Measurements from ENCODE around the gene ADAM23. TPM values are rescaled to one million over a fixed set of nuclear protein-coding genes. Genes with fewer than 3 reads are reported as not detected.

Gene ADAM23
- total RNA-seq, 1 experiment from 2014 or later, result 4.9 TPM

GRCh38 chr2:206511283-206511682, 68.0 kb downstream of the ADAM23 start:
- no peak for DNase-seq (ENCODE audit: low spot score)

GRCh38 chr2:206512999-206513398, 69.7 kb downstream of the ADAM23 start:
- DNase-seq (ENCODE audit: low spot score), result no peak

- DNase-seq (ENCODE audit: low spot score), result no peak
Measured at GRCh38 chr2:206515580-206515979, 72.2 kb downstream of the ADAM23 start.

DNA sequence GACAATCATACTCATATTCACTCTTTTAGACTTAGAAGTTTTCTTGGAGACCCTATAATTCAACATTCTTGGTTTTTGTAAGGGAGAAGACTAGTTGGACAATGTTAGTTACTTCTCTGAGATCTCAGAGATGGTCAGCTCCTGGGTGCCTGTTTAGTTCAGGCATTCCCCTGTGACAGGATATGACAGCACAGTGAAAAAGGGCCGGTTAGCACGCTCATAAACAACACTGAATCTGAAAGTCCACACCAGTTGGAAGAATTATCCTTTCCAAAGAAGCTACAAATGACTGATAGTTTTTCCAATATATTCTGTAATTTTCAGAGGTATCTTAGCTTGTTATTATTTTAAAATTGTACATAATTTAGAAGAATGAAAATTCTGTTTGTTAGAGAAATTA, 75.7 kb downstream of the ADAM23 start:
- no peak for DNase-seq (ENCODE audit: low spot score)

DNA sequence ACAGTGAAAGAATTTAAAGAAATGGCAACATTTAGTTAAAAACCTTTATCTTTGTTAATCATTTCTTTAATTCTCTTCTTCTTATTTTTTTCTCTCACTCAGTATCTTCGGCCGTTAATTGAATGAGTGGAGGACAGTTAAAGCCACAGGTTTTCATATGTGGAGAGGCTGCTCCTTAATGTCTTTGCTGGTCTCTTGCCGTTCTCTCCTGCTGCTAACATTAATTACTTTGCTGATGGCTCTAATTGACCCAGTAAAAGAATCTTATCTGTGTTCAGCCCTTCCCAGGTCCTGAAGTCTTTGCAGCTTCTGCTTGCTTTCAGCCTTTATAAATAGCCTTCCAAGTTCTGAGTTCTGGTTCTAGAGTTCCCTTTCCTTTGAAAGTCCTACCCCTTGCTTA, 77.1 kb downstream of the ADAM23 start:
- DNase-seq (ENCODE audit: low spot score), result no peak

DNA sequence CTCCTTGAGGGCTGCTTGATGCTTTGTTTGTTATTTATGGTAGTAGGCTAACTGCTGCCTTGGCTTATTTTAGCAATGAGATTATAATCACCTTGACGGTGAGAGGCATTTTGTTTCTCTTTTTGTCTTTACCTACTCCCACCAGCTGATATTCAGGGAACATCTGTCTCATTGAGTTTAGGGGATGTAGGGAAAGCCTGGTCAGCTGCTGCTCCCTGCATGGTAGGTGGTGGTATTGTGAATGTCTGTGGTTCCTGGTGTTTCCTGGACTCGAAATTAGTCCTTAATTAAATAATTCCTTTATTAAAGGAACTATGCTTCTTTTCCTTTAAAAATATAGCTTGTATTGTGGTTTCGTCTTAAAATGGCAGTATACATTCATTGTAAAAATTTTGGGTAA, 77.8 kb downstream of the ADAM23 start:
- no peak for DNase-seq (ENCODE audit: low spot score)

GRCh38 chr2:206521612-206522011, 78.3 kb downstream of the ADAM23 start:
- DNase-seq (ENCODE audit: low spot score), result no peak

DNA sequence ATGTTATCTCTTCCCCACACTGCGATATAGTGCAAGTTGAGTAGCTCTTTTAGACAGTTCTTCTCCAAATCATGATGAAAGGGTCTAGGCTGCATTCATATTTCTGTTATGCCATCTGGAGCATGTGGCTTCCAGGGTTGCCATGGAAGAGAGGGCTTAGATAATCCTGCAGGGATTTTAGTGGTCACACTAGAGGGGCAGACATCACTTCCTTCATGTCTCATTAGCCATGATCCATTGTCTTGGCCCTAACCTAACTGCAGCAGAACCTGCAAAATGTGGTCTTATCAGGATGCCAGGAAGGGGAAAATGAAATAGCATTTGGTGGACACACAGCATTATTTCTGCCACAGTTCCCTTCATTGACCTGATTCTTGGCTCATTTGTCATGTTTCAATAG, 83.1 kb downstream of the ADAM23 start:
- DNase-seq (ENCODE audit: low spot score), result no peak

DNA sequence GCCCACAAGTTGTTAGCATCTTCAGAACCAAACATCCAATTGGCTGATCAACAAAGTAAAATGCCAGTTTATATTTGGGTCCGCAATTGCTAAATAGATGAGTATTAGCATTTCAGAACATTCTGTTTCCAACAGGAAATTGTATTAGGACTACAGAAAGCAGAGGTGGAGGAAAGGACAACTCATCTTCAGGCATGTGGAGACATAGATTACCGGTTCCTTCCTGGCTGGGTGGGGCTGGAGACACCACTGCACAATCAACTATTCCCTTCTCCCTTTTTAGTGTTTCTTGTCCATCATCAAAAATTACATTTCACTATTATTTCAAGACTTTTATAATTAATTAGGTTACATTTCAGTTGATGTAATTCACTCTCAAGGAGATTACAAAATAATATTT, 83.8 kb downstream of the ADAM23 start:
- DNase-seq (ENCODE audit: low spot score), result no peak

DNA sequence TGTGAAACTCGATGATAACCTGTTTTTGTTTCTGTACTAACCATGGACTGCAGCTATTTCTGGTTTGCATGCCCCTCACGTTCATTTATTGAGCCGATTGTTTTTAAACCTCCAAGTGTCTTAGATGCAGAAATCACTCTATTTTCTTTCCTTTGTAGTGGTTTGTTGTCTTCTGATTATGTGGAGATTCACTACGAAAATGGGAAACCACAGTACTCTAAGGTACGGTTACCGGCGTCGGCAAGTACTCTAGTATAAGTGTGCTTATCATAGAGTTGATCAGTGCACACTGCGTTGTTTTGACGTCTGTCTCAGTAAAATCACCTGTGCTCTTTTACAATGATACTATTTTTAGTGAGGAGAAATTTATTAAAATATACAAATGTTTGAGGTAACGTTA, 87.4 kb downstream of the ADAM23 start:
- DNase-seq (ENCODE audit: low spot score), result no peak

DNA sequence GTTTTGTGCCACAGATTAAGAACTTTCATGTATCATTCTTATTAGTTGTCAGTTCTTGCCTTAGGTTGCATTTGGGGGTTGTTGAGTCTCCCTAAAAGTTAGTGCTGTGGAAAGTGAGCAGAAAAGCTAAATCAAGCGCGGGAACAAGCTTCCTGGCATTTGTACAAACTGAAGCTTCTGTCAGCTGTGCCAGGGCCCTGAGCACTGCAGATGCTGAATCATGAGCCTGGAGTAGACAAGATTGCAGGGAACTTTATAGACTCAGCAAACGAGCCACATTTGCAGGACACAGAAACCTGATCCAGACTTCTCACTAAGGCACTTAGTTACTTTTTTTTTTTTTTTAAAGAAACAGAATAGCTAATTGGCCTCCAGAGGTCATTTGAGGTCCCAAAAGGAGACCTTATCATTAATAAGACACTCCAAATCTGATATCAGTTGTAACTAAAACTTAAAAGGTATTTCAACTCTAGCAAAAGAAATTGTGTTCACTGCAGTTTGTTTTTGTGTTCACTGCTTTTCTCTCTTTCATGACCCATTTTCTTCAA, 88.7 kb downstream of the ADAM23 start:
- DNase-seq (ENCODE audit: low spot score), result peak; percentile 58

GRCh38 chr2:206533977-206534376, 90.6 kb downstream of the ADAM23 start:
- no peak for DNase-seq (ENCODE audit: low spot score)

- no peak for DNase-seq (ENCODE audit: low spot score)
Measured at GRCh38 chr2:206535260-206535986, 92.1 kb downstream of the ADAM23 start.

DNA sequence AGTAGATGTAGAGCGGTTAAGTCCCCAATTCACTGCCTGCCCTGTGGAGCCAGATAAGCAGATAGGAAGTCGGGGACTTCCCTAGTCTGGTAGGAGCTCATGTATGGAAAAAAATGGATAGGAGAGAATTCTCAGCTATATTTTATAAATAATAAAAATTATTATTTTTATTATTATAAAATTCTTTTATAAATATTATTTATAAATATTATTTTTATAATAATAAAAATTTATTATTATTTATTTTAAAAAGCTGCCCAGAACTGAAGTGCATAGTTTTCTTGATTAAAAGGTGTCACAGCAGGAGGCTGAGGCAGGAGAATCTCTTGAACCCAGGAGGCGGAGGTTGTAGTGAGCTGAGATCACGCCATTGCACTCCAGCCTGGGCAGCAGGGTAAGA, 97.4 kb downstream of the ADAM23 start:
- no peak for DNase-seq (ENCODE audit: low spot score)

- DNase-seq (ENCODE audit: low spot score), result no peak
Measured at GRCh38 chr2:206543073-206543472, 99.7 kb downstream of the ADAM23 start.

DNA sequence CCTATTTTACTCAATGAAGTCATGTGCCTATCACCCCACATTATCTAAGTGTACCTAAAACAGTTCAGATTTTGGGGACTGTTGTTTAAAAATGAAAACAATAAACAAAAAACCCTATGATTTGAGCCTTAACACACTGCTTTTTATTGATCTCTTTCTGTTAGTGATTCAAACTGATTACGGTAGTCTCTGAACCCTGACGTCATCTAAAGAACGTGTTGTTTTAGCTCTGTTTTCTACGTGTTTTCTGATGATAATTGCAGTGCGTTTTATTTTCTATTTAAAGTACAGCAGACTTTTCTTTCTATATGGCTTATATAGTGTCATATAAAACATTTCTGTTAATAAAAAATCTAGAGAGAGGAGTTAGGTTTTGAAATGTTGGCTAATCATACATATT, 105.1 kb downstream of the ADAM23 start:
- DNase-seq (ENCODE audit: low spot score), result no peak

GRCh38 chr2:206555721-206556120, 112.4 kb downstream of the ADAM23 start:
- no peak for DNase-seq (ENCODE audit: low spot score)

DNA sequence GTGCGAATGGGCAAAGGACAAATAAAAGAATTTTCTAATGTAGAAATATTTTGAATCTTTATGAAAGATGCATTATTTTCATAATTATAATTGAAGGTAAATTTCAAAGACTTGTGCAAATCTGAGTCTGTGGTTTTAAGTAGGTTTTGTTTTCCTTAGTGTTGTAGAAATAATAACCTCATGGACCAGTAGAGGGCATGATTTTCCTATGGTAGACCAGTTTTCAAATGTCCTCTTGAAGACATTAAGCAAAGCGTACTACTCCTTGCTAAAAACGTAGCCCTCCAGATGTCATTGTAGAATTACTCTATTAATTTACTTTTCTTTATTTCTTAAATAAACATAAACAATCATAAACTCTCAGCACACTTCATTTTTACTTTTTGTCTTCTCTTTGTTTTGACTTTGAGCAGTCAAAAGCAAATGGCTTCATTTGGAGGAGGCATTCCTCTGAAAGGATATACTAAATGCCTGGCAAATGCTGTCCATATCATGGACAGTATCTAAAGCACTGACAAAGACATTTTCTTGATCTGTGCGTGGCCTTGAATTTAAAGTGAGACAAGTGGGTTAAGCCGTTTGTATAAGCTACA, 113.1 kb downstream of the ADAM23 start:
- DNase-seq (ENCODE audit: low spot score), result peak; percentile 41

- no peak for DNase-seq (ENCODE audit: low spot score)
Measured at GRCh38 chr2:206557321-206557720, 114.0 kb downstream of the ADAM23 start.

- DNase-seq (ENCODE audit: low spot score), result peak; percentile 15
Measured at GRCh38 chr2:206558492-206558891, 115.2 kb downstream of the ADAM23 start.

GRCh38 chr2:206561962-206562361, 118.6 kb downstream of the ADAM23 start:
- DNase-seq (ENCODE audit: low spot score), result no peak

DNA sequence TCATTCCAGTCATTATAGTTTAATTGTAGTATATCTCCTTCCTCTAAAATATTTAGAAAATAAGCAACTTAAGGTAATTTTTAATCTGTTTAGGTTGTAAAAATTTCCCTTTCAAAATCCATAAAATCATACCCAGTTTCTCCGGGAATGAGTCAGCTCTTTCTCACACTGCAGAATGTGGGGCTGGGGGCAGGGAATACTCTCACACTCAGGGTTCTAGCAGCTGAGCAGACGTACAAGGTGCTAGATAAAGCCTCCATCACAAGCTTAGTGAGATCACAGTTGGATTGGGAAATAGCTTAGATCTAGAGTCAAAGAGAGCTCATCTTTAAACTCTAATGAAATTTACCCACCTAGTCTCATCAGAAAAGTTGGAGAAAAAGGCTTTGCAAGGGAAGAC, 119.0 kb downstream of the ADAM23 start:
- DNase-seq (ENCODE audit: low spot score), result no peak

DNA sequence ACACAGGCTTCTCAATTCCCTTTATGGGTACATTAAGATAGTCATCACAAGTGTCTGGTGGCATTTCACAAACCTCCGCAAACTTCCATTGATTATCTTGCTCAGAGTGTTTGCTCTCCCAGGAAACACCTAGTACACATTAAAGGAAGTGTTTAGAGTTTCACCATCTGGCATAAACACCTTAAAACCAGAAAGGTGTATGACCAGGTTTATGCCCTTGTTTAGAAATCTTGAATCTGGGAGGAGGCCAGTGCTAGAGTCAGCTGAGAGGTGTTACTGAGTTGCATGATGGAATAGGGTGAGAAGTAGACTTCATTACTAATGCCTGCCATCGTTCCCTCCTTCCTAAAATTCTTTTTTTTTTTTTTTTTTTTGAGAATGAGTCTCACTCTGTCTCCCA, 120.0 kb downstream of the ADAM23 start:
- no peak for DNase-seq (ENCODE audit: low spot score)

- no peak for DNase-seq (ENCODE audit: low spot score)
Measured at GRCh38 chr2:206565666-206566065, 122.3 kb downstream of the ADAM23 start.
